Raji (cell line): ENCODE results near the gene RND2.

Experiments used
- POLR2A ChIP-seq: IDR thresholded peaks from 2 replicates; pipeline ENCODE4 v1.6.1; 2011; ENCODE audit warnings: low read depth, low read length, control low read depth; ENCODE audit not compliant: insufficient read depth

Gene RND2

DNA sequence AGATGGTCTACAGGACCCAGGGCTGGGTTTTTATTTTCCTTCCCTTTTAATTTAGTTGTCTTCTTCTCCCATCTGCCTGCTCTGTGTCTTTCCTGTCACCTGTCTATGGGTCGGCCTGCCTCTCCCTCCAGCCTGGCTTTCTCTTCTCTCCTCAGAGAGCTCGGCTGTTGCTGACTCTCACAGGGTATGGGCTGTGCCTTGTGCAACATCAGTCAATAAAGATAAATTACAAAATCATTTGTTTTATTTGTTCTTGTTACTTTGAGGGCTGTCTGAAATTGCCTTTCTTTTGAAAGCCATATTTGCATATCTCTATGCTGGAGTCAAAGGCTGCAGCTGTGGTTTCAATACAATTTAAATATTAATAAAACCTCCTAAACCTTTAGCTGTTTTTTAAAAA is 15.6 kb downstream of the RND2 start:
- no peak for TF ChIP-seq POLR2A

DNA sequence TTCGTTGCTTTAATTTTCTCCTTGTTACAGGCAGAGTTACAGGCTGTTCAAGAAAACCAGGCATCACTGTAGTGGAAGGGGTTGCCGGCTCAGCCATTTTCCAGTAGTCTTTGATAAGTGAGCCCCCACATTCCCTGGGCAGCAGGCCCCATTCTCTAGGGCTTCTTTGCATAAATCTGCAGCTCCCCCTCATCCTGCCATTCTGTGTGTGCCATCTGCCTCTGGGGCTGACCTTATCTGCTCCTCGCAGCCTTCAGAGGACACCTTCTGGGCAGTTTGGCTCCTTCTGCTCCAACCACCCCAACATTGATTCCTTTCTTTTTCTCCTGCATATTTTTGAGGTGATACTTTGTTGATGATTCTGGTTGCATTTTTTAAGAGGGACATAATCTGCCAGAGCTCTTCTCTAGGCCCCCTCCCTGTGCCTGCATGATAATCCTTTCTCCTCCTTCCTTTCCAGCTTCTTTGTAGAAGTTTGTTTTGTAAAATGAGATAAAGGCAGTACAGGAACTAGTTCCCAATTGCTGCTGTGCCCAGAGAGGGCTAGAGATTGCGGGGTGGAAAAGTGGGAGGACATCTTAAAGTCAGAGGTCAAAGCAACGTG is 17.1 kb downstream of the RND2 start:
- TF ChIP-seq POLR2A: no peak

DNA sequence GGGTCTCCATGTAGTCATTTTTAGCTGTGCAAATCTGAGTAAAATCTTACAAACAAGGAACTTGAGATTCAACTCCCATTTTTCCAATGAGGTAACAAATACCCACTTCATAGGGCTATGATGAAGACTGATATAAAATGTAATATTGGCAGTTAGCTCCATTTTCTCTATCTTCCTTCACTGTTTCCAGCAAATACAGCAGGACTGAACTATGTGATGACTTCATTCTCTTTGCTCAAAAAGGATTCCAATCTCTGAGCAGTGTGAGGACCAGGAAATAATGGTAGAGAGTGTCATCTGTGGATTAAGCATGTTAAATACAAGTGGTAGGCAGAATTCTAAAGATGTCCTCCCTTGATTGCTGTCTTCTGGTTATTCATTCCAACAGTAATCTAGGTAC is 18.3 kb downstream of the RND2 start:
- no peak for TF ChIP-seq POLR2A

DNA sequence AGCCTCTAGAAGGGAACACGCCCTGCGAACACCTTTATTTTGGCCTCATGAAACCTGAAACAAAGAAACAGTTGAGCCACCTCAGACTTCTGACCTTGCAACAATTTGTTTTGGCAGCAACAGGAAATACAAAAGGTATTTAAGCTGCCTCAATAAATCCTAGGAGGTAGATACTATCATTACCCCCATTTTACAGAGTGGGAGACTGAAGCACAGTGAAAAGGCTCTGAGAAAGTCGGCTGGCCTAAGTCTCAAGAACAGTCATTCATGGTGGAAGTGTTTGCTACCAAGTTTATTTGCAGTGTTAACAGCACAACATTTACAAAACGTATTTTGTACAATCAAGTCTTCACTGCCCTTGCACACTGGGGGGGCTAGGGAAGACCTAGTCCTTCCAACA is 19.0 kb downstream of the RND2 start:
- no peak for TF ChIP-seq POLR2A

DNA sequence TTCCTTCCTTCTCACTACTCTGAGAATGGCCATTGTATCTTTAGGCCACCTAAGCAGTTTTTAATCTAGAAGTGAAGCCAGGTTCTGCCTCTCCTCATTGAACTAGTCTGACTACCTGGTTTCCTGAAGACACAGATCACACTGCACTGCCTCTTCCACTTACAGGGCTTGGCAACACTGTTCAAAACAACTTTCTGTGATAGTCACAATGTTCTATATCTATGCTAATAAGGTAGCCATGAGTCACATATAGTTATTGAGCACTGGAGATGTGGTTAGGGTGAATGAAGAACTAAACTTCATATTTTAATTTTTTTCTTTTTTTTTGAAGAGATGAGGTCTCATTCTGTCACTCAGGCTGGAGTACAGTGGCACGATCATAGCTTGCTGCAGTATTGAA is 26.9 kb downstream of the RND2 start:
- TF ChIP-seq POLR2A: no peak

DNA sequence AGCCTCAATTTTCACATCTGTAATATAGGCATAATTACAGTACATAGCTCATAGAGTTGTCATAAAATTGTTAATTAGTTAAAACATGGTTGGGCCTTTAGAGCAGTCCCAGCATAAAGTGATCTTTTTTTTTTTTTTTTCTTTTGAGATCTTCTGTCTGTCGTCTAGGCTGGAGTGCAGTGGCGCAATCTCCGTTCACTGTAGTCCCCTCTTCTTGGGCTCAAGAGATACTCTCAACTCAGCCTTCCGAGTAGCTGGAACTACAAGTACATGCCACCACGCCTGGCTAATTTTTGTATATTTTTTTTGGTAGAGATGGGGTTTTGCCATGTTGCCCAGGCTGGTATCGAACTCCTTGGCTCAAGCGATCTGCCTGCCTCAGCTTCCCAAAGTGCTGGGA is 31.0 kb downstream of the RND2 start:
- no peak for TF ChIP-seq POLR2A

DNA sequence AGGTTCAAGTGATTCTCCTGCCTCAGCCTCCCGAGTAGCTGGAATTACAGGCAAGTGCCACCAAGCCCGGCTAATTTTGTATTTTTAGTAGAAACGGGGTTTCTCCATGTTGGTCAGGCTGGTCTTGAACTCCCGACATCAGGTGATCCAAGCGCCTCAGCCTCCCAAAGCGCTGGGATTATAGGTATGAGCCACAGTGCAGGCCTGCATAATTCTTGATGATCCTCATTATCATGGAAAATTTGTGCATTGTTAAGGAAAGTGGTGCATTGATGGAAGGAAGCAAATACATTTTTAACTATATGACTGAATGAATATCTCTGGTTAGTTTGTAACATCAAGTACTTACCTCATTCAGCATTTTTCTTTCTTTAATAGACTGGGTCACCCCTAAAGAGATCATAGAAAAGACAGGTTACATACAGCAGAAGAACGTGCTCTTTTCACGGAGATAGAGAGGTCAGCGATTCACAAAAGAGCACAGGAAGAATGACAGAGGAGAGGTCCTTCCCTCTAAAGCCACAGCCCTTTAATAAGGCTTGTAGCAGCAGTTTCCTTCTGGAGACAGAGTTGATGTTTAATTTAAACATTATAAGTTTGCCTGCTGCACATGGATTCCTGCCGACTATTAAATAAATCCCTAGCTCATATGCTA is 38.1 kb downstream of the RND2 start:
- no peak for TF ChIP-seq POLR2A

DNA sequence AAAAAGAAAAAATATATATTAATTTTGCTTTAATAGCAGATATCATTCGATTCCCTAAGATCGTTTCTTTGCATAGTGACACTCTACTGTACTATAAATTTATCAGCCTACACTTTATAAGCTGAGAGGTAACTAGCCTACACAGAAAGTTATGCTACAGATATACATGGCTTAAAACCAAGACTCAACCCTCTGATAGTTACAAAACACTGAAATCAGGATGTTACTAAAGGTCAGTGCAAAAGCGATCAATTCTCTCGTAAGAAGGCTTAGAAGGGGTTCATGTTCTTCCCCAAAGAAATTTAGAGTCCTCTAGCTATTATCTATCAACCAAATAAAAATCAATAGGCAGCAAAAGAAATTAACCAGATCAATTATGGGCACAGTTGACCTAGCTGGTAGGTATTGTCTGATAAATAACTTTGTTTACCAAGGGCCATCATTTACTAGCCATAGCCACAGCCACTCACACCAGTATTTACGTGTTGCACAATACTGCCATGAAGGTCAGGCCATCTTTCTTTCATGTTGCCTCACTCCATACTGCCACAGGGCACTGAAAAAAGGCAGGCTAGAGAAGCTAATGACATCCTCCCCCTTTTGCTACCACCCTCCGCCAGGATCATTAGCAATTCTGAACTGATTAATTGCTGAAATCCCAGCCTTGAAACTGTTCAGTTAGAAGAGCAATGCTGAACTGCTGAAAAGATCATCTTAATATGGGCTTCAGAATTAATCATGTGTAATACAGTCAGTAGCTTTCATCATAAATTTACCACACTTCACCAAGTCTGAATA is 43.7 kb downstream of the RND2 start:
- no peak for TF ChIP-seq POLR2A

DNA sequence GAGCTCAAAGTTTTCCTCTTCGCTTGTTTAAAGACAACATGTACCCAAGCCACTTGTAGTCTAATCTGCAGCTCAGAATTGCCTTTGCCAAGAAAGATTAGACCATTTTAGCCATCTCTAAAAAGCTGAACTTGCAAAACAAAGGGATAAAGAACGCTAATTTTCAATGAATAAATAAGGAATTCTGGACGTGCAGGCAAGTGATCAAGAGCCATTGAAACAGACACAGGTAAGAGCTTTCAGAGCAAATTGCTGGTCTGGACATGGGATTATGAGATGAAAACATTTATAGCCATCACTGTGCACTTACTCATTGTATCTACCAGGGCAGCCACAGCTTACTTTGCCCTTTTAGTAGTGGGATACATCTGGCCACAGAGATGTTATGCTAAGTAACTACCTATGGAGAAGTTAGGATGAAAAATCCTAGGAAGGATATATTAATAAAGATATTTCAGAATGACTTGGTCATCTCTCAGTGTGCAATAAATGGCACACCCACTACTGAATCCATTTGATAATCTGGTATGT is 44.4 kb downstream of the RND2 start:
- TF ChIP-seq POLR2A: no peak

DNA sequence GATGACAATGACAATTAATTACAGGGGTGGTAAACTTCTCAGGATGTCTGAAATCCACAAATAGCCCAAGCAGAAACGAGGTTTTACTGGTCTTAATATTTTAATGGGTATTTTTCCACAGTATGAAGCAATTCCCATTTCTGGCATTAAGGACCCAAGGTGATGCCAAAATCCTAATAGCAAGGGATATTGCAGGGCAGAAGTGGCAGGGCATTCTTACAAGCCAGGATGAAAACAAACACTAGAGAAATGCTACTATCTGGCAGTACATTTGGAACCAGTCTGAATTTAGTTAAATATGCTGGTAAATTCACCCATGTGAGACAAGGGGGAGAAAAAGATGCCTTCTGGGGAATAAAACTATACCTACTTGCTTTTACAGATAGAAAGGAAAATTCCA is 45.2 kb downstream of the RND2 start:
- TF ChIP-seq POLR2A: no peak

DNA sequence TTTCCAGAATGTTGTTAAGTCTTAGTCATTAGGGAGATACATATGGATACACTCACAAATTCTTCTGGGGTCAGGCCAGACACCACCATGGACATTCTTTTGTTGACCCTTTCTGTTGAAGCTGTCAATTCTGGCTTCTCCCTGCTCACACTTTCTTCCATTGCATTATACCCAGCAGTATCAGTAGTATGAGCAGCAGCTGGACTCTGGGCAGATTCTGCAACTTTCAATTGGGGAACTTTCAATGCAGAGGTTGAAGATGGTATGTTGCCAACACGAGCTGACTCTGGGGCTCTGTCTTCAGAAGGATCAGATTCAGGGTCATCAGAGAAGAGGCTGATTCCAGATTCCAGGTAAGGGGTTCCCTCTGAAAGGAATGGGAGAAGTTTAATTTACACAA is 45.8 kb downstream of the RND2 start:
- no peak for TF ChIP-seq POLR2A

DNA sequence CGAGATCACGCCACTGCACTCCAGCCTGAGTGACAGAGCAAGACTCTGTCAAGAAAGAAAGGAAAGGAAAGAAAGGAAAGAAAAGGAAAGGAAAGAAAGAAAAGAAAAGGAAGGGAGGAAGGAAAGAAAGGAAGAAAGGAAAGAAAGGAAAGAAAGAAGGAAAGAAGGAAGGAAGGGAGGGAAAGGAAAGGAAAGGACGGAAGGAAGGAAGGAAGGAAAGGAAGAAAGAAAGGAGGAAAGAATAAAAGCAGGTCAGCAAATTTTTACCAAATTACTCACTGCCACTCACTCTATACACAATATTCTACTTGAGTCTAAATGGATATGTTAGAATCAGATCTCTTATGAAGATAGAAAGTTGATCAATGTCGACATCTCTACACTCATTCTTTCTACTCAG is 49.8 kb downstream of the RND2 start:
- TF ChIP-seq POLR2A: no peak

DNA sequence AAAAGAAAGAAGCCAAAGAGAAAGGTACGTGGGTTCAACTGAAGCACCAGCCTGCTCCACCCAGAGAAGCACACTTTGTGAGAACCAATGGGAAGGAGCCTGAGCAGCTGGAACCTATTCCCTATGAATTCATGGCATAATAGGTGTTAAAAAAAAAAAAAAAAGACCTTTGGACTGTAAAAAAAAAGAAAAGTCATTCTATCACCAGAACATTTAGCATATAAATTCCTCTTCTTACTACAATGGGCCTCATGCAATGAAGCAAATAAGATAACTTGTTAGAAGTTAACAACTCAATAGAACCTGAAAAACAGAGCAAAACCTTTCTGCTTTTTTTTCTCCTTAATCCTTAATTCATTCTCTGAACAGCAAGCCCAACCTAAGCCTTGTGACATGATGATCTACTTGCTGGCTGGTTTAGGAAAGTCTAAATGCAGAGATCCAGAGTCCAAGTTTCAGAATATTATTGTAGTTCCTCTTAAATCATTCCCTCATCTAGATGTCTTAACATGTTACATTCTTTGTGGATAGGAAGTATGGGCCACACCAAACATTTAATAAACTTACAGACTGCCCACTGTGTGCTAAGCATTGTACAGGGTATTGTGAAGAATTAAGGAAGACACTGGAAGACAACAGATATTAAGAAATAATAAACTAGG is 54.7 kb downstream of the RND2 start:
- TF ChIP-seq POLR2A: no peak
